CD4-positive, alpha-beta T cell treated with Interleukin-12 subunit alpha and Interleukin-12 subunit beta, for 1 hour (primary cell): ENCODE data around the gene FAM177B.
A peak's percentile ranks its signal among the peaks of the same experiment; 100 is the strongest.

Experiments used
- DNase-seq: peaks from one replicate; pipeline ENCODE4 v3.0.0-alpha.2; 2020

The FAM177B gene

DNA sequence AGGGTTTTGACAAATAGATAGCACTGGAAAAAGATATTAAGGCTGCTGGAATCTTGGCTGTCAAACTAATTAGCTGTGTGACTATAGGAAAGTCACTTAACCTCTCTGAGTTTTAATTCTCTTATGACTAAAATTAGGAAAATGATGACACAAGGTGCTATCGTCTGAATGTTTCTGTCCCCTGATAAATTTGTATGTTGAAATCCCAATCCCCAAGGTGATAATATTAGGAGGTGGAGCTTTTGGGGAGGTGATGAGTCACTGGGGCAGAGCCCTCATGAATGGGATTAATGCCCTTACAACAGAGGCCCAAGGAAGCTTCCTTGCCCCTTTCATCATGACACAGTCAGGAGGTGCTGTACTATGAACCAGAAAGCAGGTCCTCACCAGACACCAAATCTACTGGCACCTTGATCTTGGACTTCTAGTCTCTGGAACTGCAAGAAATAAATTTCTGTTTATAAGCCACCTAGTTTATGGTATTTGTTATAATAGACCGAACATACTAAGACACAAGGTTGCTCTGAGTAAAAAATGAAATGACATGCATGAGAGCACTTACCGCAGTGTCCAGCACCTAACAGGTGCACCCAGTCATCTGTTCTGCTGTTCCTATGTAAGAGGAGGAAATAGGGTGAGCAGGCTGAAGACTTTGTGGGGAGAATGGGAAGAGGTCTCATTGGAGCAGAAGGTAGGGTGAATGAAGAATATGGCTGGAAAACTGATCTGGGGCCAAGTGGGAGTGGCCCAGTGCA lies 51.6 kb downstream of the FAM177B start:
- no peak for DNase-seq

DNA sequence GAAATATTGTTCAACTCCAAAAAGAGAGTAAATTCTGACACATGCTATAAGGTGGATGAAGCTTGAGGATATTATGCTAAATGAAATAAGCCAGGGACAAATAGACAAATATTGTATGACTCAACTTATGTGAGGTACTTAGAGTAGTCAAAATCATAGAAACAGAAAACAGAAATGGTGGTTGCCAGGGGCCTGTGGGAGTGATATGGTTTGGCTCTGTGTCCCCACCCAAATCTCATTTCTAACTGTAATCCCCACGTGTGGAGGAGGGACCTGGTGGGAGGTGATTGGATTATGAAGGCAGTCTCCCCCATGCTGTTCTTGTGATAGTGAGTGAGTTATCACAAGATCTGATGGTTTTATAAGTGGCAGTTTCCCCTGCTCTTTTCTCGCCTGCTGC lies 53.1 kb downstream of the FAM177B start:
- DNase-seq = no peak

DNA sequence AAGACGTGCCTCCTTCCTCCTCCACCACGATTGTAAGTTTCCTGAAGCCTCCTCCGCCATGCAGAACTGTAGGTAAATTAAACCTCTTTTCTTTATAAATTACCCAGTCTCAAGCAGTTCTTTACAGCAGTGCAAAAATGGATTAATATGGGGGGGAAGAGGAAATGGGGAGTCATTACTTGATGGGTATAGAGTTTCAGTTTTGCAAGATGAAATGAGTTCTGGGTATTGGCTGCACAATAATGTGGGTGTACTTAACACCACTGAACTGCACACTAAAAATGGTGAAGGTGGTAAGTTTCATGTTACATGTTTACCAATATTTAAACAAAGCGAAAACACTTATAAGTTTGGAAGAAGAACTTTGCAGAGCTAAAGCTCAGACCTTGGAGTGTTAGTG lies 53.5 kb downstream of the FAM177B start:
- DNase-seq = no peak

DNA sequence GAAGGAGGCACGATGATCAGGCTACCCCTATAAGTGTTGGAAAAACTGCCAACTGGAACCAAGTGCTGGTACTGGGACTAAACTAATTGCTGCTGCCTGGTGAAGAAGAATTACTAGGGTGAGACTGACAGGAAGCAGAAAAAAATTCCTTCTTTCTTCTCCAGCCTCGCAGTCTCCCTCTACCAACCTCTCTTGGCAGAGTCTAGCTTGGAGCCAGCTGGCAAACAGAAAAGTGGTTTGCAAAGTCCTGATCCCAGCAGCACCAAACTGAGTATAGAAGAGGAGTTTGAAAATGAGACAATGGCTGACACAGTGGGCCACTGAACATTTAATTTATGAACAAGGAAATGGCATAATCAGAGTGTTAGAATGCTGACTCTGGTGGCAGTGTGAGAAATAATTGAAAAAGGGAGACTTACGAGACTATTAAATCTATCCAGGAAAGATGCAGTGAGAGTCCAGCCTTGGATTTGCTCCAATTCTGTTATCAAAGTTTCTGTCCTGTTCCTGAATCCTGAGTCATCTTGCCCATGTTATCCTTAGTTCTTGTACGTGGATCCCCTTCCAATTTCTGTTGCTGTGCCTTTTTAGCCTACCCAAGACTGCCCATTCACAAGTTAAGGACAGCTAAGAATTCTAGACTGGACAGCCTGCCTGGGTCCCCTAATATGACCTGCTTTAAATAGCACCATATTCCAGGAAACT lies 54.2 kb downstream of the FAM177B start:
- DNase-seq = no peak

DNA sequence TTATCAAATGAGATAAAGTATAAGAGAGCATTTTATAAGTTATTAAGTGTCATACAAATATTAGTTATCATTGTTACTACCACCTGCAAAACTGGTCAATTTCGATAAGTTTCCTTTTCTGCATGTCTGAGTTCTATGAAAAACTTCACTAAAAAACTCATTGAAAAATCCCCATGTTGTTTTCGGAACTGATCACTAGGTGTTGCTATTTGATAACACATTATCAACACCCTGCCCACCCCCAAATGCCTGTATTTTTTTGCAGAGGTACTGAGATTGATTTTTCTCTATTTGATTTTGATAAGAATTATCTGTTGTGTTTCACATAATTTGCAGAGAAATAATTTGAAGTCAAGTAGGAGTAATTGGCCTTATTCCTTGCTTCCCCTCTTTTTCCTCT lies 55.7 kb downstream of the FAM177B start:
- DNase-seq = peak; percentile 26

DNA sequence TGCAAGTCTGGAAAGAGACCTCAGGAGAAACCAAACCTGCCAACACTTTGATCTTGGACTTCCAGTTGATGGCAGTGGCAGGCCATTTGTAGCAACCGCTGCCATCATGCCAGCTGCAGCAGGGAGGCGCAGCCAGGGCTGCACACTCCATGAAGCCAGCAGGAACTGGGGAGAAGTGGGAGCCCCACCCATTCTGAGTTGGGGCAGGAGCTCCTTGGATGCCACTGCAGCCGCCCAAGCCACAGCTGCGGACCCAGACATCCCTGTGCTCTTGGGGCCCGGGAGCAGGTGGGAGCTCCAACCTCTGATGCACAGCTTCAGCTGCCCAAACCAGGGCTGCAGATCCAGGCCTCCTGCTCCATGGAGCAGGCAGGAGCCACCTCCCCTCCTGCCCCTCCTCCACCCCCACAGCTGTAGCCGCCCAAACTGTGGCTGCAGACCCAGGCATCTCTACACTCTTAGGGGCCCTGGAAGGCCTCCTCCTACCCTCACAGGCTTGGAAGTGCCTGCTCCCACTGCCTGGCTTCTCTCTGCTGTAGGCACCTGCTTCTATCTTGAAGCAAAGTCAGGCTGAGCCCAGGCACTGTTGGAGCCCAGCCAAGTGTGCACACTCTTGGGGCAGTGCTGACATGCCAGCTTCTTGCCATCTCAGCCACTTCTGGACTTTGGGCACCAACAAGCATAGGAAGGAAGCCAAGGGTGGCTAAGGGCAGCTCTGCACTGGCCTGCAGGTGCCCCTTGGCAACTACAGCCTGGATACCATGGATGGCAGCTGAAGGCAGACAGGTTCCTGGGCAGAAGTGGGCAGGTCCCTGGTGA lies 57.9 kb downstream of the FAM177B start:
- no peak for DNase-seq

DNA sequence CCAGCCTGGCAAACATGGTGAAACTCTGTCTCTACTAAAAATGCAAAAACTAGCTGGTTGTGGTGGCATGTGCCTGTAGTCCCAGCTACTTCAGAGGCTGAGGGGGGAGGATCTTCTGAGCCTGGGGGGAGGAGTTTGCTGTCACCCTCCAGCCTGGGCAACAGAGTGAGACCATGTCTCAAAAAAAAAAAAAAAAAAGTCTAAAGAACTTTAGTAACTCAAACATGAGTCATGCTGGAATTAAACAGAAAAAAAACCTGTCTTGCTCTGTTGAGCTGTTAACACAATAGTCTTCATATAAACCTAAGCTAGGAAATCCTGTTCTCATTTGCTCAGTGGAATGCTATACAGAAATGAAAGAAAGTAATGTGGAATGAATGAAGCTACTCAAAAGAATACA lies 61.1 kb downstream of the FAM177B start:
- DNase-seq = no peak

DNA sequence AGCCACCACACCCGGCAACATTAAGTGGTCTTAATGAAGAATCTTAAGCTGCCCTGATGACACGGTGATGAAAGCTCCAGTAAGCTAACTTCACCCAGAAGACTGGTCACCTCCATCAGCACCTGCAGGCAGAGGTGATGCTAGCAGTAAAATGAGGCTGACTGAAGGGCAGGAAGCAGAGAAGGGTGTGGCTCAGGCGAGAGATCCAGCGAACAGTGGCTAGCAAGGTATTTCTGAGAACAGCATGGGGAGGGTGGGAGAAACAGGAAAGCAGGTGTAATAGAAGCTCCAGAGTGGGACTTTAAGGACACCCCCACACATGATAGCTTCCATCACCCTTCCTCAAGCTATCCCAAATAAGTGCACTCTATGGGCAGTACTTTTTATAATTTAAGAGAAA lies 62.0 kb downstream of the FAM177B start:
- DNase-seq = no peak
